T-helper 1 cell treated with Interleukin-12 subunit alpha and Interleukin-12 subunit beta and Interleukin-4 antibody, amounts not matched to agents 30 μg/mL and 1 μg/mL, for 36 hours (primary cell): ENCODE results near the gene SRD5A1.
"Not testable (repeated sequence)": the region's sequence is repeated elsewhere in the genome, so short reads cannot be mapped to it uniquely, and the experiment has no call there.

Experiments used
- H3K27ac Mint-ChIP-seq: one replicate; pipeline ENCODE4 v1.8.0; 2021; ENCODE audit warnings: mild to moderate bottlenecking, mixed read lengths
- H3K27me3 Mint-ChIP-seq: one replicate; pipeline ENCODE4 v1.8.0; 2021; ENCODE audit warnings: low read depth, mixed read lengths
- H3K36me3 Mint-ChIP-seq: one replicate; pipeline ENCODE4 v1.8.0; 2021; ENCODE audit warnings: low read depth, mixed read lengths
- H3K4me1 Mint-ChIP-seq: one replicate; pipeline ENCODE4 v1.8.0; 2021; ENCODE audit warnings: low read depth, mixed read lengths
- H3K4me3 Mint-ChIP-seq: one replicate; pipeline ENCODE4 v1.8.0; 2021; ENCODE audit warnings: mild to moderate bottlenecking, moderate library complexity, mixed read lengths
- H3K9me3 Mint-ChIP-seq: one replicate; pipeline ENCODE4 v1.8.0; 2021; ENCODE audit warnings: mixed read lengths

Gene SRD5A1

GRCh38 chr5:6645571-6646362 lies 12.5 kb downstream of the SRD5A1 start:
- not testable (repeated sequence) for H3K4me1 Mint-ChIP-seq, H3K27me3 Mint-ChIP-seq, H3K27ac Mint-ChIP-seq, H3K4me3 Mint-ChIP-seq, H3K9me3 Mint-ChIP-seq
- H3K36me3 Mint-ChIP-seq, result peaks cover 23% of the 10 kb centered on the region

- no peaks in the 10 kb centered on the region for H3K9me3 Mint-ChIP-seq
- H3K4me3 Mint-ChIP-seq, result no peak overlapping the region
- H3K27ac Mint-ChIP-seq, result no peak overlapping the region
- no peaks in the 10 kb centered on the region for H3K27me3 Mint-ChIP-seq
- peaks cover 27% of the 10 kb centered on the region for H3K36me3 Mint-ChIP-seq
- peaks cover 4% of the 10 kb centered on the region for H3K4me1 Mint-ChIP-seq
Measured at GRCh38 chr5:6649186-6649585, 15.9 kb downstream of the SRD5A1 start.

GRCh38 chr5:6649681-6650080 lies 16.4 kb downstream of the SRD5A1 start:
- Mint-ChIP-seq H3K36me3 (peaks cover 25% of the 10 kb centered on the region), H3K4me1 (peaks cover 4% of the 10 kb centered on the region), H3K9me3 (no peaks in the 10 kb centered on the region), H3K27ac (no peak overlapping the region), H3K4me3 (no peak overlapping the region), H3K27me3 (no peaks in the 10 kb centered on the region)

- peaks cover under 1% of the 10 kb centered on the region for H3K4me1 Mint-ChIP-seq
- H3K9me3 Mint-ChIP-seq, result peaks cover 17% of the 10 kb centered on the region
- peaks cover 34% of the 10 kb centered on the region for H3K36me3 Mint-ChIP-seq
- H3K27ac Mint-ChIP-seq, result no peak overlapping the region
- no peak overlapping the region for H3K4me3 Mint-ChIP-seq
- no peaks in the 10 kb centered on the region for H3K27me3 Mint-ChIP-seq
Measured at GRCh38 chr5:6652025-6652424, 18.8 kb downstream of the SRD5A1 start.

GRCh38 chr5:6655432-6655831 lies 22.2 kb downstream of the SRD5A1 start:
- Mint-ChIP-seq H3K4me3 (no peak overlapping the region), H3K4me1 (peaks cover 7% of the 10 kb centered on the region), H3K9me3 (peaks cover 19% of the 10 kb centered on the region), H3K27me3 (no peaks in the 10 kb centered on the region), H3K36me3 (peaks cover 33% of the 10 kb centered on the region), H3K27ac (no peak overlapping the region)

GRCh38 chr5:6656680-6657079 lies 23.4 kb downstream of the SRD5A1 start:
- H3K36me3 Mint-ChIP-seq, result peaks cover 35% of the 10 kb centered on the region
- no peak overlapping the region for H3K4me3 Mint-ChIP-seq
- no peak overlapping the region for H3K27ac Mint-ChIP-seq
- H3K27me3 Mint-ChIP-seq, result no peaks in the 10 kb centered on the region
- peaks cover 19% of the 10 kb centered on the region for H3K9me3 Mint-ChIP-seq
- peaks cover 7% of the 10 kb centered on the region for H3K4me1 Mint-ChIP-seq

- H3K9me3 Mint-ChIP-seq, result peaks cover 19% of the 10 kb centered on the region
- no peaks in the 10 kb centered on the region for H3K27me3 Mint-ChIP-seq
- H3K4me3 Mint-ChIP-seq, result no peak overlapping the region
- H3K4me1 Mint-ChIP-seq, result peaks cover 7% of the 10 kb centered on the region
- no peak overlapping the region for H3K27ac Mint-ChIP-seq
- peaks cover 27% of the 10 kb centered on the region for H3K36me3 Mint-ChIP-seq
Measured at GRCh38 chr5:6659941-6660684, 26.9 kb downstream of the SRD5A1 start.

- Mint-ChIP-seq H3K9me3 (peaks cover 15% of the 10 kb centered on the region), H3K27me3 (no peaks in the 10 kb centered on the region), H3K4me1 (peaks cover 7% of the 10 kb centered on the region), H3K4me3 (no peak overlapping the region), H3K36me3 (peaks cover 22% of the 10 kb centered on the region), H3K27ac (no peak overlapping the region)
Measured at GRCh38 chr5:6660688-6661087, 27.4 kb downstream of the SRD5A1 start.

GRCh38 chr5:6666762-6667161 lies 33.5 kb downstream of the SRD5A1 start:
- Mint-ChIP-seq H3K36me3 (peaks cover 6% of the 10 kb centered on the region), H3K4me3 (no peak overlapping the region), H3K27me3 (no peaks in the 10 kb centered on the region), H3K9me3 (no peaks in the 10 kb centered on the region), H3K27ac (no peak overlapping the region), H3K4me1 (no peaks in the 10 kb centered on the region)

- Mint-ChIP-seq H3K9me3 (no peaks in the 10 kb centered on the region), H3K27me3 (no peaks in the 10 kb centered on the region), H3K27ac (no peak overlapping the region), H3K36me3 (peaks cover 6% of the 10 kb centered on the region), H3K4me1 (no peaks in the 10 kb centered on the region), H3K4me3 (no peak overlapping the region)
Measured at GRCh38 chr5:6667648-6668047, 34.4 kb downstream of the SRD5A1 start.

GRCh38 chr5:6668717-6669116 lies 35.5 kb downstream of the SRD5A1 start:
- not testable (repeated sequence) for H3K27ac Mint-ChIP-seq, H3K4me3 Mint-ChIP-seq, H3K4me1 Mint-ChIP-seq, H3K27me3 Mint-ChIP-seq, H3K9me3 Mint-ChIP-seq, H3K36me3 Mint-ChIP-seq

- Mint-ChIP-seq H3K27me3 (no peaks in the 10 kb centered on the region), H3K27ac (no peak overlapping the region), H3K9me3 (peaks cover 11% of the 10 kb centered on the region), H3K4me1 (no peaks in the 10 kb centered on the region), H3K4me3 (no peak overlapping the region), H3K36me3 (peaks cover 10% of the 10 kb centered on the region)
Measured at GRCh38 chr5:6673031-6673430, 39.8 kb downstream of the SRD5A1 start.

GRCh38 chr5:6673963-6674362 lies 40.7 kb downstream of the SRD5A1 start:
- Mint-ChIP-seq H3K27me3 (no peaks in the 10 kb centered on the region), H3K4me3 (no peak overlapping the region), H3K27ac (no peak overlapping the region), H3K4me1 (no peaks in the 10 kb centered on the region), H3K9me3 (peaks cover 11% of the 10 kb centered on the region), H3K36me3 (peaks cover 10% of the 10 kb centered on the region)

GRCh38 chr5:6674421-6674820 lies 41.2 kb downstream of the SRD5A1 start:
- H3K4me3 Mint-ChIP-seq, result no peak overlapping the region
- peaks cover 10% of the 10 kb centered on the region for H3K36me3 Mint-ChIP-seq
- no peaks in the 10 kb centered on the region for H3K4me1 Mint-ChIP-seq
- H3K9me3 Mint-ChIP-seq, result peaks cover 11% of the 10 kb centered on the region
- no peak overlapping the region for H3K27ac Mint-ChIP-seq
- H3K27me3 Mint-ChIP-seq, result no peaks in the 10 kb centered on the region

GRCh38 chr5:6674886-6675285 lies 41.6 kb downstream of the SRD5A1 start:
- H3K27ac Mint-ChIP-seq, result no peak overlapping the region
- H3K4me1 Mint-ChIP-seq, result no peaks in the 10 kb centered on the region
- peaks cover 11% of the 10 kb centered on the region for H3K9me3 Mint-ChIP-seq
- peaks cover 10% of the 10 kb centered on the region for H3K36me3 Mint-ChIP-seq
- no peaks in the 10 kb centered on the region for H3K27me3 Mint-ChIP-seq
- no peak overlapping the region for H3K4me3 Mint-ChIP-seq
